Subcutaneous adipose tissue (tissue), 4 donors: ENCODE measurements around the gene MATN1. TPM values are rescaled to one million over a fixed set of nuclear protein-coding genes. Genes with fewer than 3 reads are reported as not detected.

Experiments
- CTCF ChIP-seq: fragments of 450-650 bp; IDR thresholded peaks from one replicate; pipeline ENCODE4 v1.5.1; 2016; ENCODE audit warnings: low read depth, mild to moderate bottlenecking, control low read depth, antibody characterized with exemption, moderate library complexity
- total RNA-seq, 4 donors: library from RNA; depleted of rRNA; stranded (reverse); fragments of >200 nt; gene quantifications; one replicate each; pipeline ENCODE4 v1.1.0, GENCODE V29; 2016

MATN1 gene
- total RNA-seq, 4 donors from 2014 or later, result not detected

DNA sequence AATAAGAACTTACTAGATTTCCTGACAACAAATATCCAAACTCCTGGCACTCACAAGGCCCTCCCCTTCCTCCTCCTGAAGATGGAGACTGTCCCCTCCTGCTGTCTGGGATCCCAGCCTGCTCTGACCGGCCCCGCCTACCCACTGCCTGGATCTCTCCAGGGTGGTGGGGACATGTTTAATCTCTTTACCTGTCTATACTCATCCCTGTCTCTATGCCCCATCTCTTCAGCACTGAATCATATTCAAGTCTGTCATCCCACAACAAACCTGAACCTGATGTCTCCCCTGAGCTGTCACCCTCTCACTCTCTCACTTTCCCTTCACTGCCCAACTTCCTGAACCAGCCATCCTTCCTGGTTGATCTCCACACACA is 22.1 kb downstream of the MATN1 start:
- TF ChIP-seq CTCF, result no peak

DNA sequence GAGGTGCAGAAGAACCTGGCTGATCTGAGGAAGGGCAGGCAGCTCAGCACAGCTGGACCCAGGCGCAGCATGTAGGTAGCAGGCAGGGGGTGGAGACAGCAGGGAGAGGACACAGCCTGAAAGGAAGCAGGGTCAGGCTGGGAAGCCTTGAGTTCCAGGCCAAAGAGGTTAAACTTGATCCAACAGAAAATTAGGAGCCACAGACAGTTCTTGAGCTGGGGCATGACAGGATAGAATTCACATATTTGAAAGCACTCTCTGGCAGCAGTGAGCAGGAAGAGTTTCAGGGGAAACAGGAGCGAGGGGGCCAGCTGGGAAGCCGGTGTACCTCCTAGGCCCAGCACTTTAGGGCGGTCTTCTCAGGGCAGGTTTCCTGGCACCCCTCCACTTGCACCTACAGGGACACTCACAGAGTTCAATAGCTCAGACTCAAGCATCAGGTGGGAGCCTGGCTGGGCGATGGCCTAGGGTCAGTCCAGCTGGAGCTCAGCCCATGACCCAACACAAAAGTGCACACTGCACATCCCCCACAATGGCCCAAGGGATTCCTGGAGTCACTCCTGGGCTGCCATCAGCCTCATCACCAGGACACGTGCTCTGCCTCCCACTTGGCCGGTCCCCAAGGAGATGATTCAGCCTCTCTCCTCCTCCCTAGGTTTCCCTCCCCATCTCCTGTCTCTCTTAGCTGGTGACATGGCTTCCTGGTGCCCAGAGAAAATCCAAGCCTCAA is 22.7 kb downstream of the MATN1 start:
- TF ChIP-seq CTCF, result no peak

- TF ChIP-seq CTCF, result no peak
These were observed 23.6 kb downstream of the MATN1 start for GRCh38 chr1:30699762-30700161.

GRCh38 chr1:30698401-30698981 is 24.9 kb downstream of the MATN1 start:
- no peak for TF ChIP-seq CTCF

DNA sequence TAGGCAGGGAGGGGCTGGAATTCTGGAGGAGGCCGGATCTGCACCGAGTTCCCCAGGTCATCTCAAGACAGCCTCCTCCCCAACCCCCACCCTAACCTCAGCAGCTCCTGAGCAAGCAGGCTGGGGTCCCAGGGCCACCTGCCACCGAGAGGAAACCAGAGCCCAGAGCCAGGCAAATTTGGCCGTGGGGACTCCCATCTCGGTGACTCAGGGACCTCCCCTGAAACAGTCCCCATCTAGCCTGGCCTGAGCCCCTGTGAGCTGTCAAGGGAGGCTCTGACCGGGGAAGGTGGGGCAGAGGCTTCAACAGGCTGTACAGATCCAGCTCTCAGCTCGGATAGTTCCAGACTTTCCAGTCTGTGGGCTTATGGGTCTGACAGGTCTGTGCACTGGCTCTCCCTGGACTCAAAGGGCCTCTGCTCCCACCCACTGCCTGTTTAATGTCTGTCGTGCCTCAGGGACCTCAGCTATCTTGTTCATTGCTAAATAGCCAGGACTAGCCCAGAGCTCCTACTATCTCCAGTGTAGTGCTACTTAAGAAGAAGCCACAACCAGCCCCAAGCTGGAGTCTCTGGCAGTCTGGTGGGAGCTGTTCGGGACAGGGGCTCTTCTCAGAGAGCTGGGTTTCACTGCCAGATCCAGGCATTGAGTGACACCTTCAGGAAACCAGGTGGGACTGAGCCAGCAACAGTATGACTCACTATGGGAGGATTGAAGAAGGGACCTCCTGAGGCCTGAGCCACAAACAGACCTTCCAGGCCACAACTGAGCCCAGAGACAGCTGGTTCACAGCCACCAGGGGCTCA is 25.6 kb downstream of the MATN1 start:
- TF ChIP-seq CTCF, result no peak

GRCh38 chr1:30696831-30697230 is 26.6 kb downstream of the MATN1 start:
- no peak for TF ChIP-seq CTCF

- TF ChIP-seq CTCF, result no peak
These were observed 27.9 kb downstream of the MATN1 start for GRCh38 chr1:30695439-30695841.
